Aorta (tissue), 5 donors: ENCODE results near the gene SLC7A6. TPM values are rescaled to one million over a fixed set of nuclear protein-coding genes. Genes with fewer than 3 reads are reported as not detected.
A peak's percentile ranks its signal among the peaks of the same experiment; 100 is the strongest.

Experiments
- ATAC-seq: fragments of 200-7000 bp; cut with Tn5 transposase; one replicate; pipeline ENCODE4 v1.9.1; 2022; ENCODE audit warnings: moderate library complexity; ENCODE audit not compliant: low FRiP score
- DNase-seq, 2 donors: peaks; one replicate each; pipeline ENCODE4 v3.0.0-alpha.2; 2020
- H3K27ac ChIP-seq, 2 donors: one replicate each; pipeline ENCODE4 v1.5.1; 2013; ENCODE audit warnings: low read length in 2 of 2, mild to moderate bottlenecking in 2 of 2, moderate library complexity in 2 of 2, control low read depth in 1 of 2, inconsistent platforms in 1 of 2, low read depth in 1 of 2
- H3K27me3 ChIP-seq, 2 donors: one replicate each; pipeline ENCODE4 v1.6.1; 2013; ENCODE audit warnings: control low read depth in 1 of 2, low read length in 1 of 2, mild to moderate bottlenecking in 1 of 2, moderate library complexity in 1 of 2; ENCODE audit not compliant: insufficient read depth in 2 of 2, control insufficient read depth in 1 of 2
- H3K36me3 ChIP-seq, 2 donors: one replicate each; pipeline ENCODE4 v1.6.1; 2013; ENCODE audit warnings: control low read depth in 1 of 2, low read length in 1 of 2, mild to moderate bottlenecking in 1 of 2; ENCODE audit not compliant: insufficient read depth in 2 of 2, control insufficient read depth in 1 of 2
- H3K4me1 ChIP-seq, 2 donors: one replicate each; pipeline ENCODE4 v1.6.1; 2013; ENCODE audit warnings: low read length in 2 of 2, control low read depth in 1 of 2, mild to moderate bottlenecking in 1 of 2, moderate library complexity in 1 of 2; ENCODE audit not compliant: insufficient read depth in 2 of 2, control insufficient read depth in 1 of 2
- H3K4me3 ChIP-seq, 2 donors: one replicate each; pipeline ENCODE4 v1.5.1; 2013; ENCODE audit warnings: low read length in 2 of 2, control low read depth in 1 of 2, mild to moderate bottlenecking in 1 of 2
- H3K9me3 ChIP-seq: one replicate; pipeline ENCODE4 v1.6.1; 2013; ENCODE audit warnings: mild to moderate bottlenecking, low read length; ENCODE audit not compliant: control insufficient read depth
- WGBS, 2 donors: extraction: QIAGEN DNeasy Blood & Tissue Kit; methylation state at CpG; one replicate each; pipeline ENCODE4 v1.1.7; 2013; 5-methylcytosine and 5-hydroxymethylcytosine counted together
- intact Hi-C, 2 donors: fragments of 100-400 bp; cut with DNase I; formaldehyde crosslinking; loops; one replicate each; pipeline versions ENCODE4 v1.14.2 to v1.15.0; 2022
- polyA plus RNA-seq, 2 donors: library from polyadenylated mRNA; stranded (reverse); fragments of 200-250 nt; gene quantifications; one replicate each; pipeline ENCODE4 v1.2.3, GENCODE V29; 2013
- total RNA-seq, 2 donors: library from RNA; stranded (reverse); fragmentation: NEBNext Ultra II Directional; extraction: Animal tissue kit (Norgen Biotek cat#: 25700); gene quantifications; one replicate each; pipeline ENCODE4 v1.2.1, GENCODE V29; 2021
- donor health status: healthy with polysubstance abuse.
- donor health status: Bipolar disorder and iron deficiency.
- donor health status: DM: no; HTN: no; CAD: no.
- donor health status: DM: no; HTN: no; CAD: no.
- donor health status: DM: yes; HTN: yes; CAD: no.

Gene SLC7A6
- total and polyA plus RNA-seq, 4 donors: 2.4 to 52.4 (median 29.9) TPM

- 35% methylated on average over 13 of the region's 13 CpGs for WGBS, 2 donors
- peaks cover 0 to 8% of the 10 kb centered on the region in 2 donors for H3K36me3 ChIP-seq
These were observed 64.0 kb downstream of the SLC7A6 start for GRCh38 chr16:68328151-68328859.

GRCh38 chr16:68328860-68329390 is 64.6 kb downstream of the SLC7A6 start:
- H3K27ac ChIP-seq: no peak overlapping the region
- H3K27me3 ChIP-seq: no peaks in the 10 kb centered on the region
- H3K9me3 ChIP-seq: no peaks in the 10 kb centered on the region
- WGBS, 2 donors: 32 to 36% methylated on average over 3 of the region's 3 CpGs
- H3K4me3 ChIP-seq: no peak overlapping the region
- H3K36me3 ChIP-seq: peaks cover 0 to 8% of the 10 kb centered on the region in 2 donors
- DNase-seq (no peak), ATAC-seq (no peak)
- peaks cover 0 to 2% of the 10 kb centered on the region in 2 donors for H3K4me1 ChIP-seq
- intact Hi-C loops: loop anchor here (1.0 to 5.0 kb wide), 4 partner anchors 66 to 89 kb away; partner anchors contain the start of gene SLC7A6 (in 1 of the 2)

More at GRCh38 chr16:68328151-68328859, 64.0 kb downstream of the SLC7A6 start:
- intact Hi-C loops: loop anchor here (1.0 to 5.0 kb wide), 4 partner anchors 66 to 88 kb away; partner anchors contain the start of gene SLC7A6 (in 1 of the 2)
- DNase-seq: peak; percentile 79 to 85
- H3K9me3 ChIP-seq: no peaks in the 10 kb centered on the region
- H3K27me3 ChIP-seq: no peaks in the 10 kb centered on the region
- H3K4me1 ChIP-seq: peaks cover 0 to 2% of the 10 kb centered on the region in 2 donors
- H3K4me3 ChIP-seq: no peak overlapping the region
- H3K27ac ChIP-seq: no peak overlapping the region
- ATAC-seq: peak; percentile 94

- ATAC-seq (no peak), DNase-seq (no peak)
- peaks cover 0 to 2% of the 10 kb centered on the region in 2 donors for H3K4me1 ChIP-seq
- no peaks in the 10 kb centered on the region for H3K27me3 ChIP-seq
- peaks cover 0 to 1% of the 10 kb centered on the region in 2 donors for H3K36me3 ChIP-seq
- H3K4me3 ChIP-seq: no peak overlapping the region
- no peaks in the 10 kb centered on the region for H3K9me3 ChIP-seq
- peak overlapping the region in 1 of 2 donors; percentile 40 for H3K27ac ChIP-seq
- WGBS, 2 donors: 19 to 28% methylated on average over 4 of the region's 4 CpGs
- intact Hi-C loops: no loop called here
These were observed 67.6 kb downstream of the SLC7A6 start for GRCh38 chr16:68331879-68332410.

- H3K36me3 ChIP-seq: peaks cover 0 to 1% of the 10 kb centered on the region in 2 donors
These were observed 68.2 kb downstream of the SLC7A6 start for GRCh38 chr16:68332411-68333121.

DNA sequence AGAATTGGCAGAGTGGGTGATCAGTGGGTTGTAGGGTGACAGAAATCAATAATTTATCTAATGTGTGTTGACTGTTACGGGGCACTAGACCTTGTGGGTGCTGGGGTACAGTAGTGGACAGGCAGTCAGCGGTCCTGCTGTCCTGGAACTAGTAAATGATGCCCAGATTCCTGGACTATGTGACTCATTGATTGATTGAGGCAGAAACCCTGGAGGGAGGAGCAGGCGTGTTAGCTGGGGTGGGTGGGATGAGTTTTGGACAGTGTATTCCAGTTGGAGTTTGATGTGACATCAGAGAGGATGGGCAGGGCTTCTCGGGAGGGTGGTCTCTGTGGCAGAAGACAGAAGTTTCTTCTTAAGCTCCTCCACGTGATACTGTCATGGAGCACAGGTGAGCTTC is 70.8 kb downstream of the SLC7A6 start:
- DNase-seq (peak in 1 of 2 donors; percentile 16), ATAC-seq (no peak)
- H3K27ac ChIP-seq: no peak overlapping the region
- no peaks in the 10 kb centered on the region for H3K4me1 ChIP-seq
- 90 to 94% methylated on average over 5 of the region's 5 CpGs for WGBS, 2 donors
- H3K27me3 ChIP-seq: no peaks in the 10 kb centered on the region
- no peak overlapping the region for H3K4me3 ChIP-seq
- intact Hi-C loops: no loop called here
- H3K9me3 ChIP-seq: no peaks in the 10 kb centered on the region
- peaks cover 0 to 6% of the 10 kb centered on the region in 2 donors for H3K36me3 ChIP-seq

More at GRCh38 chr16:68332411-68333121, 68.2 kb downstream of the SLC7A6 start:
- Histone ChIP-seq H3K27ac (peak overlapping the region in 1 of 2 donors; percentile 40), H3K27me3 (no peaks in the 10 kb centered on the region), H3K9me3 (no peaks in the 10 kb centered on the region), H3K4me1 (peaks cover 0 to 2% of the 10 kb centered on the region in 2 donors), H3K4me3 (no peak overlapping the region)
- DNase-seq (peak; percentile 14 to 72), ATAC-seq (peak; percentile 42)
- WGBS, 2 donors: 65 to 71% methylated on average over 7 of the region's 7 CpGs
- intact Hi-C loops: no loop called here

DNA sequence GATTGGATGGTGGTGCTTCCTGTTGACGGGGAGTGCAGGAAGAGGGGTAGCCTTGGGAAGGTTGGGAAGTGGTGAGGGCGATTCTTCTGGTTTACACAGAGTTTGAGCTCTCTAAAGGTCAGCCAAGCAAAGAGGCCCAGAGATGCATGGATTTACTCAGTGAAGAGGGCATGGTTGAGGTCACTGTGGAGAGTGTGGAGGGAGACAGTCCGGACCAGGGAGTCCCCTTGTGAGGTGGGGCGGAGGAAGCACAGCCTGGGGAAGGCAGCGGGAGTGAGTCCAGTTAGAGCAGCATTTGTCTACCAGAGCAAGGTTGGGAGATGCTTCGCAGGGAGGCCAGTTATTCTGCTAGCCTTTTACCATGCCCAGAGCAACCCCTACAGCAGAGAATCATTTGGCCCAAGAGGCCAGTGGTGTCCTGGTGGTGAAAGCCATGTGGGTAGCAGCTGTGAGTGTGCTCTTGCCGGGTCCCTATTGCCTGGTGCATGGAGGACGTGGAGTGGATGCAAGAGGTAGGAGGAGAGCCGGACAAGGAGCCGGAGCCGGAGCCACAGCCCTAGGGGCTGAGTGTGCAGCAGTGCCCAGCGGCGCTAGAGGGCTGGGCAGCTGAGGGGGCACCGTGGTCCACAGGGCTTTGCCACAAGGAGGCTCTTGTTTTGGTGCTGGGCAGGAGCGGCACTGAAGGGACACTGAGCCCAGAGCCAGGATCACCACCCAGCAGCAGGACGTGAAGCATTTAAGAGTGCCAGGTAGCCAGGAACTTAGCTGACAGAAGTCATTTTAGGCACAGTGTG is 74.2 kb downstream of the SLC7A6 start:
- ATAC-seq (no peak), DNase-seq (peak in 1 of 2 donors; percentile 69)
- H3K9me3 ChIP-seq: no peaks in the 10 kb centered on the region
- H3K36me3 ChIP-seq: peaks cover 0 to 5% of the 10 kb centered on the region in 2 donors
- intact Hi-C loops: no loop called here
- H3K27ac ChIP-seq: no peak overlapping the region
- H3K27me3 ChIP-seq: no peaks in the 10 kb centered on the region
- no peaks in the 10 kb centered on the region for H3K4me1 ChIP-seq
- no peak overlapping the region for H3K4me3 ChIP-seq
- 92 to 94% methylated on average over 16 of the region's 16 CpGs for WGBS, 2 donors

- 88 to 92% methylated on average over 13 of the region's 13 CpGs for WGBS, 2 donors
- Histone ChIP-seq H3K36me3 (peaks cover 0 to 5% of the 10 kb centered on the region in 2 donors), H3K4me3 (no peak overlapping the region), H3K27ac (no peak overlapping the region), H3K4me1 (no peaks in the 10 kb centered on the region), H3K9me3 (no peaks in the 10 kb centered on the region), H3K27me3 (no peaks in the 10 kb centered on the region)
- DNase-seq (peak; percentile 30 to 56), ATAC-seq (no peak)
- intact Hi-C loops: no loop called here
These were observed 74.9 kb downstream of the SLC7A6 start for GRCh38 chr16:68339214-68339613.

DNA sequence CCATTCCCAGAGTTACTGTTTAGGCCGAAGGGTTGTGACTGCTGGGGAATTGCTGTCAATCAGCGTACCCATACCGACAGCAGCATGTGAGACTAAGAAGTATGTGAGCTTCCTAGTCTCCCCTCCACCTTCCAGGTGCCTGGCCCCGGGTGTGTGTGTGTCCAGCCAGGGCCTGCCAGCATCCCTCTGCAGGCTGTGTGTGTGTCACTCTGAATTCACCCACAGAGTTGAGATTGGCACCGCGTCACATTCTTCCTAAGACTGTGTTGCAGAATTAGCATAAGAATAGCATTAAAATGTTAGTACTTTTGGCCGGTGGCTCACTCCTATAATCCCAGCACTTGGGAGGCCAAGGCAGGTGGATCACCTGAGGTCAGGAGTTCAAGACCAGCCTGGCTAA is 78.3 kb downstream of the SLC7A6 start:
- ATAC-seq: no peak
- H3K36me3 ChIP-seq: peaks cover 0 to 5% of the 10 kb centered on the region in 2 donors

More for the DNA sequence above, 78.3 kb downstream of the SLC7A6 start:
- H3K27ac ChIP-seq: no peak overlapping the region
- H3K9me3 ChIP-seq: no peaks in the 10 kb centered on the region
- no peaks in the 10 kb centered on the region for H3K4me1 ChIP-seq
- WGBS, 2 donors: 69 to 74% methylated on average over 7 of the region's 7 CpGs
- H3K27me3 ChIP-seq: no peaks in the 10 kb centered on the region
- intact Hi-C loops: no loop called here
- no peak overlapping the region for H3K4me3 ChIP-seq
- peak; percentile 33 to 59 for DNase-seq
